Islet precursor cell (in vitro differentiated cells): Measurements from ENCODE around the gene SDF4.

Source experiments
- DNase-seq: peaks from one replicate; pipeline ENCODE4 v3.0.0-alpha.2; 2018

SDF4 gene

GRCh38 chr1:1226566-1227362 lies 5.0 kb downstream of the SDF4 start:
- no peak for DNase-seq

- no peak for DNase-seq
Observed at GRCh38 chr1:1225913-1226312, 5.9 kb downstream of the SDF4 start.

DNA sequence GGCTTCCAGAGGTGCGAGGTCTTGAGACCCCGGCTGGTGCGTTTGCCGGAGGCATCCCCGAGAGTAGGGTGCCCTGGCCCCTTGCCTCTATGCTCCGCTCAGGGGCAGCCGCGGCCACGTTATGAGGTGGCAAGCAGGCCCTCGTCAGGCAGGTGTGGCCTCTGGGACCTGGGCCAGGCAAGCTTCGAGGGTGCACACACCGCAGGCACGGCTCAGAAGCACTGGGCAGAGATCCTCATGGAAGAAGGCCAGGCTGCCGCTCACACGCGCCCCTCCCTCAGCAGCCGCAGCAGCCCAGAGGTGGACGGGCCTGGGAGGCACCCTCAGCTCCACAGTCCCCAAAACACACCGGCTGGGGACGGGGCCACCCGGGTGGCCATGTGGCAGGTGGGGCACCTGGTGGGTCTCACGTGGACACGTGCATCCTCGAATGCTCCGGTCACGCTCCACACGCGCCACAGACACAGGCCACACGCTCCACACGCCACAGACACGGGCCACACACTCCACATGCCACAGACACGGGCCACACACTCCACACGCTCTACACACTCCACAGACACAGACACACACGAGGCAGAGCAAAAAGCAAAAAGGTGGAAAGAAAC lies 6.5 kb downstream of the SDF4 start:
- no peak for DNase-seq

DNA sequence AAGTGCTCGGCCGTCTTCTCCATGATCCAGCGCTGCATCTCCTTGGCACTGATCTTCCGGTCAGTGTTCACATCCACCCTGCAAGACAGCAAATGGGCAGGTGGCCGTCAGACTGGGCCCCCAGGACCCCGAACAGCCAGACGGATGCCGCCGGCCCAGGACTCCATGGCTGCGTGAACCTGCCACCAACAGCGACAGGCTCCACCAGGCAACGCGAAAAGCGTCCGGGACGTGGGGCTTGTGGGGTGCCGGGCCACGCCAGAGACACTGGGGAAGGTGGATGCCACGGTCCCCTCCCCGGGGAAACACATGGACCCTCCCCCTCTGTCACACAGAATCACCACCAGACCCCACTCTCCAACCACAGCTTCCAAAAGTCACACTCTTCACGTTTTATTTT lies 7.9 kb downstream of the SDF4 start:
- no peak for DNase-seq

DNA sequence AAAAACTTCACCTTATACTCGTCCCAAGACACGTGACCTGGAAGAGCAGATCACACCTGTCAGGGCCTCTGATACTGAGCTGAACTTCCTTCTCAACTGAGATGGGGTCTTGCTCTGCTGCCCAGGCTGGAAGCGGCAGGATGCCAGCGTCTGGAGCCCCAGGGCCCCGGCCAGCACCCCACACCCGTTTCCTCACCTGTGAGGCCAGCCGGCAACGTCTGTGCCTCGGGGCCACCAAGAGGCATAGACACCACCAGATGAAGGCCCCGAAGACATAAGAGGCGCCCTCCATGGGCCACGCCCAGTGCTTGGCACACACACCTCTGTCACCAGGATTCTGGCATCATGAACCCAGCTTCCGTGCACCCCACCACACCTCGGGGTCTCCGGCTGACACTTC lies 8.5 kb downstream of the SDF4 start:
- no peak for DNase-seq

DNA sequence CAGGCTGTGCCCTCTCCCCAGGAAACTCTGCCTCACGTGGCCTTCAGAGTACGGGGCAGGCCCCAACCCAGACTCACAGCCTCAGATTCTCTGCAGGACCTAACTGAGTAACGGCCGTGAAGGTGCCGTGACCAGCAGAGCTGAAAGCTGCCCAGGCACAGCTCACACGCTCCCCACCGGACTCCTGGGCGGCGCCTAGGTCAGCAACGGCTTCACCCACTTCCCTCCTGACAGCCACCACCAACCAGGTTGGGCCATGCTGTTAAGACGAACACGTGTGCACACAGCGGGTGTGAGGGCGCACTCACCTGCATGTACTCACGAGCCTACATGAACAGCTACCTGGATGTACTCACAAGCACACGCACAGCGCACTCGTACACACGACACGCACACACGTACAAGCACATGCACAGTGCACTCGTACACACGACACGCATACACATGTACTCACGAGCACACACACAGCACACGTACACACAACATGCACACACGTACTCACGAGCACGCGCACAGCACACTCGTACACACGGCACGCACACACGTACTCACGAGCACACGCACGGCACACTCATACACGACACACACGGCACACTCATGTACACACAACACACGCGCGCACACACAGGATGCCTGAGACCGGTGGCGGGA lies 9.1 kb downstream of the SDF4 start:
- DNase-seq = no peak

- DNase-seq = no peak
Observed at GRCh38 chr1:1221887-1222574, 9.8 kb downstream of the SDF4 start.

DNA sequence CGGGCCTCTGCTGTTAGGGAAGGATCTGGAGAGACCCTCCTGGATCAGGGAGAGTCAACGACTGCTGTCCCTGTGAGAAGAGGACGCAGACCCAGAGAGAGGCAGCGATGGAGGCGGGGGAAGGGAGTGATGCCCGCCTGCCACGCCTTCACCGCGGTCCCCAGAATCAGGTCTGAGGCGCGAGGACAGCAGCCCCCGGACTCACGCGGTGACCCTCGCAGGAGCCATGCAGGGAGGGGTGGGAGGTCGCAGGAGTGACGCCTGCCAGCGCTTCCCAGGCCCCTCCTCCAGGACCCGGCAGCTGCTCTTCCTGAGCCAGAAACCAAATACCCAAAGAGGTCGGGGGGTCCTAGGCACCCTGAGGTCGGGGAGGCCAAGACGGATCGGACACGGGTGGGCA lies 11.6 kb downstream of the SDF4 start:
- DNase-seq = no peak

- DNase-seq = no peak
Observed at GRCh38 chr1:1219341-1219740, 12.5 kb downstream of the SDF4 start.

- DNase-seq = no peak
Observed at GRCh38 chr1:1218524-1219200, 13.1 kb downstream of the SDF4 start.

DNA sequence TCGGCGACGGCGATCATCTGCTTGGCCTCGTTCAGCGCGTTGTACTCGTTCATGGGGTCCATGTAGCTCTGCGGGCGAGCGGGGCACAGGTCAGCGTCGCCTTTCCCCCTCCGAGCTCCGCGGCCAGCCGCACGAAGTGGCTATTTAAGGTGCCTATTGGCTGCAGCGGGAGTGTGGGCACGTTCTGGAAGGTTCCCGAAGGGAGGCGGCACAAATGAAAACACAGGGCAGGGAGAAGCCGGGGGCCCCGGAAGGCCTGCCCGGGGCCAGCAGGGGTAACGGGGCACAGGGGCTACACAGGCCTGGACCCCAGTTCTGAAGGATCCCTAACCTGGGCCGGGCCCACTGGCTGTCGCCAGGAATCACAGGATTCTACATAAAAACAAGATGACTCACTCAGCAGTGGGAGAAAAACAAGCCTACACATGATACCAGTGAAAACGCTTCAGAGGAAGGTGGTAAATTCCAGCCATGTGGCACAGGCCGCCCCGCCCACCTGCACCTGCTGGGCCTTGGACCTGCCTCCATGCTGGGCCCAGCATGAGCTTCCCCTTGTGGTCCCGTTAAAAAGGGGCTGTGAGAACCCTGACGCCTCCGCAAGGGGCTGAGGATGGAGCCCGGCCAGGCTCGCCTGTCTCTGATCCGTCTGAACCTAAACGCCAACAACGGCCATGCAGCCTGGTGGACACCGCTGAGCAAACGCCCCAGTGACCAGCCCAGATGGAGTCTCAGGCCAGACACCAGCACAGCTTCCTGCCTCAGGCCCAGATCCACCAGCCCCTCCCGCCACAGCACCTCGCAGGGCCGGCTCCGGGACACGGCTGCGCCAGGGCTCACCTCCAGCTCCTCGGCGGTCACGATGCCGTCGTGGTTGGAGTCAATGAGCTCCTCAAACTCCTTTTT lies 13.9 kb downstream of the SDF4 start:
- no peak for DNase-seq

DNA sequence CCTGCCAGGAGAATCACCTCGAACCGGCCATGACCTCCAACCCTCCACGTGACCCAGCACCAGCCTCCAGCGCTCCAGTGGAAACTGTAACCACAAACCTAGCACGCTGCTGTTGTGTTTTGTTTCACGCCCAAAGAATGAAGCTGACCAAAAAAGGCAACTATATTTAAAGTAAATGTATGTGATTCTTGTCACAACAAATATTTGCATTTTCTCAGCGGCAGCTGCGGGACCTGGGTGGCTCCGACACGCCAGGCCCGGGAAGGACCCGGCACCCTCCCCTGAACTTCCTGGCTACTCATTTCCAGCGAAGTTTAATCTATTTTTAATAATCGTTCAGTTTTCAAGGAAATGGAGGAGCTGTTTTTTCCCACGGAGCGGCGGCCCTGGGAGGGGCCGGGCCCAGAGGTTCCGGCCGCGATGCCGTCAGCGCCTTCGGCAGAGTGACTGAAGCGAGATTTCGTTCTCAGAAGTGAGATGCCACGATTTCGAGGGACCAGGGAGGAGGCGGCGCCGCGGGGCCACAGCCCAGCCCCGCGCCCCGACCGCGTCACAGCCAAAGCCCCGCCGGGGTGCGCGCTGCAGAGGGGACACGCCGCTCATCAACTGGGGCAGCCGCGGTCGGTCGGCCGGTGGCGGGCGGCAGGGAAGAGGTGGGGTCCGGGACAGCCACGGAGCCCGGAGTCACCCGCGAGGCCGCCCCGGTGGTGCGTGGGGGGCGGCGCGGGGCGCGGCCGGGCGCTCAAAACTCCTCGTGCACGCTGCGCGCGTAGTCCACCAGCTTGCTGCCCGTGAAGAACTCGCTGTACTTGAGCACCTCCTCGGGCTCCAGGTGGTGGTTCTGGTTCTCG lies 14.8 kb downstream of the SDF4 start:
- no peak for DNase-seq

GRCh38 chr1:1215881-1216605 lies 15.8 kb downstream of the SDF4 start:
- no peak for DNase-seq

DNA sequence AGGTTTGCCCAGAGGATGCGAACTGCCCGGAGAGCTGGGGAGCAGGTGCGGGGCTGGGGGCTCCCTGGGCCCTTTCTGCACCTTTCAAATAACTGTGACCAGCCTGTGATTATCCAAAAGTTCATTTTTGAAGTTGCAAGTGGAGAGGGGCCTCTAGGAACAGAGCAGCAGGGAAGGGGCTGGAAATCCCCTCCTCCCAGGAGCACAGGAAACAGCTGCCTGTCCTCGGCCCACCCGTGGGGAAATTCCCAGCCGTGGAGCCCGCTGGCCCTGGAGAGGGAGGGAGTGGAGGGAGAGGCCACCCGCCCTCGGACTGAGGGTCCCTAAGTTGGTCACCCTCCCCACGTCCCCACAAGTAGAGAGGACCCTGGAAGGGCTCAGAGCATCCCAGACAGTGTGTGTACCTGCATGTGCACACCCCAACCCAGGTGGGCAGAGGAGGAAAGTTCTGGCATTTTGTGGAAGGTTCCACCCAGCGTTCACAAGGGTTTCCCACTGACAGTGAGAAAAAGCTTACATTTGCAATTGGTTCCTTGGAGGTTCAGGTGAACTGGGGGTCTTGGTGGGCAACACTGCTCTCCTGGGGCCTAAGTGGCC lies 16.6 kb downstream of the SDF4 start:
- no peak for DNase-seq

DNA sequence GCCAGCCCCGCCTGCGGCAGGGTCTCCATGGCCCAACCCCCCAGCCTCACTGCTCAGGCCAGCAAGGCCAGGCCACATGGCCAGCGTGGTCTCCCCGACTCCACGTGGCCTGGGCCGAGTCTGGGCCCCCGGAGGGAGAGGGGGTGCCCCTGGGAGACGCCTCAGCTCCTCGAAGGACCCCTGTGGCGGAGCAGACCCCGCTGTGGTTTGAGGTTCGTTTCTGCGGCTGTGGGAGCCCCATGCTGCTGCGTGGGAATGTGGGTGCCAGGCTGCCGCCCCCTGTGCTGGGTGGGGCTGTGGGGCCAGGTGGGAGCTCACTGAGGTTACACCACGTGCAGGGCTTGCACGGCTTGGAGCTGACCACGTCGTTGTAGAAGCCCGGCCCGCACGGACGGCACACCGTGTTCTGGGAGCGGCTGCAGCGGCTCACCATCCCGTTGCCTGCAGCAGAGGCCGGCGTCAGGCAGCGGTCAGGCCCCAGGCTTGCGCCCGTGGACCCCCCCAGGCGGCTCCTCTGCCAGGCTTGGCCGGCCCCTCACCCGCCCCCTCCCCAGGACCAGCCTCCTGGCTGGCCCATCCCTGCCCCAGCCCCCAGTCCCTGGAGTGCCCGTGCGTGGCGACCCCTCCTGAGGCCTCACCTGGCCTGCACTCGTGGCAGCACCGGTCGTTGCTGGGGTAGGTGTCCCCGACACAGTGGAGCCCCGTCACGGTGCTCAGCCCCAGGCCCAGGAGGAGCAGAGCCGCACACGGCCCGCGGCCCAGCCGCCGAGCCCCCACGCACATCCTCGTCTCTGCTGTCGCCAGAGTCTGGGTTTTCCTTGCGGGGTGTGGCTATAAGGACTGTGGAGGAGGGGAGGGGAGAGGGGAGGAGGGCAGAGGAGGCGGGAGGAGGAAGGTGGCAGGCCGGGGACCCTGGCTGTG lies 18.2 kb downstream of the SDF4 start, which contains the start of gene TNFRSF4:
TNFRSF4 (minus strand) TSS at position 809 of the 921 bp plus-strand sequence; CDS start at position 783, 26 bp downstream.
- DNase-seq = no peak

GRCh38 chr1:1212780-1213344 lies 18.9 kb downstream of the SDF4 start:
- DNase-seq = no peak

DNA sequence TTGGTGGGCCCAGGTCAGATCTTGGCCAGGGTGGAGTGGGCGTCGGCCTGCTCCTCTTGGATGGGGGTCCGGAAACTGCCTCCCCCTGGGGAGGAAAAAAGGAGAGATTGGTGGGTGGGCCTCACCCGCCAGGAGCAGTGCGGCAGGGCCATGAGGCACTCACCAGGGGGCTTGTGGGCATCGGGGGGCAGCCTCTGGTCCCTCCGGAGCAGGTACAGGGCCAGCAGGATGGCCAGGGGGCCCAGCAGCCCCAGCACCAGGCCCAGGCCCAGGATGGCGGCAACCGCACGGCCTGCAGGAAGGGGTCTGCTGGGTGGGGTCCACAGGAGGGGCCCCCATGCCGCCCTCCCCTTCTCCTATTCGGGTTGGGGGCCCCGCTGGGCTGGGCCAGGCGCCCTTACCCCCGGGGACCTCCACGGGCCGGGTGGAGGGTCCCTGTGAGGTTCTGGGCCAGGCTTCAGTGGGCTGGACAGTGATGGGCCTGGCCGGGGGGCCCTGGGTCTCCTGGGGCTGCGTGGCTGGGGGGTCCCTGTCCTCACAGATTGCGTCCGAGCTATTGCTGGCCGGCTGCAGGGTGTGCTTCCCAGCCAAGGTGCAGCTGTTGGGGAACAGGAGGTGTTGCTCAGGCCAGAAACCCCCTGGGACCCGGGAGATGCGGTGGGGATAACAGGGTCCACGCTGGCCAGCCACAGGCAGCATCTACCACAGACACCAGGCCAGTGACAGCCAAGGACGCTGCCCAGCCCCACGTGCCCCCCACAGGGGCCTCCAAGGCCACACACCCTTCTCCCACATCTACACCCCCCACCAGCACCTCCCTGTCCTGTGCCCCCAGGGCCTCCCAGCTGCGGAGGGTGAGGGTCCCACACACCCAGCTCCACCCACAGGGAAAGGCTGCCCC lies 20.0 kb downstream of the SDF4 start:
- no peak for DNase-seq
